Astrocyte (in vitro differentiated cells and primary cell): Measurements from ENCODE around the gene MTUS2. TPM values are rescaled to one million over a fixed set of nuclear protein-coding genes. Genes with fewer than 3 reads are reported as not detected.

Source experiments
- DNase-seq: peaks from one replicate; pipeline ENCODE4 v3.0.0-alpha.2; 2010; ENCODE audit warnings: low read depth
- FAIRE-seq: peaks from 2 replicates; lab custom pipeline; 2011; peaks lifted over from hg19 to GRCh38; lab: Jason Lieb, UNC
- H2AFZ ChIP-seq: 2 replicates; pipeline ENCODE4 v1.6.0; 2012; ENCODE audit warnings: low read depth, low read length, inconsistent platforms
- H3K27ac ChIP-seq: 2 replicates; pipeline ENCODE4 v1.5.1; 2011; ENCODE audit warnings: low read depth, low read length, inconsistent platforms
- H3K27me3 ChIP-seq: 2 replicates; pipeline ENCODE4 v1.6.0; 2011; ENCODE audit warnings: low read length, inconsistent platforms; ENCODE audit not compliant: insufficient read depth
- H3K36me3 ChIP-seq: 2 replicates; pipeline ENCODE4 v1.5.1; 2011; ENCODE audit warnings: low read length, inconsistent platforms; ENCODE audit not compliant: insufficient read depth
- H3K4me1 ChIP-seq: 2 replicates; pipeline ENCODE4 v1.5.1; 2011; ENCODE audit warnings: low read length, inconsistent platforms; ENCODE audit not compliant: insufficient read depth
- H3K4me2 ChIP-seq: 2 replicates; pipeline ENCODE4 v1.6.0; 2012; ENCODE audit warnings: low read length, inconsistent platforms
- H3K4me3 ChIP-seq: 2 replicates; pipeline ENCODE4 v1.5.1; 2011; ENCODE audit warnings: low read depth, mild to moderate bottlenecking, low read length, inconsistent platforms; ENCODE audit not compliant: insufficient read depth
- H3K79me2 ChIP-seq: 2 replicates; pipeline ENCODE4 v1.6.0; 2012; ENCODE audit warnings: mild to moderate bottlenecking, low read length, inconsistent platforms; ENCODE audit not compliant: insufficient read depth
- H3K9ac ChIP-seq: 2 replicates; pipeline ENCODE4 v1.6.0; 2012; ENCODE audit warnings: mild to moderate bottlenecking, low read length, inconsistent platforms
- H3K9me3 ChIP-seq: 2 replicates; pipeline ENCODE4 v1.5.1; 2012; ENCODE audit warnings: low read depth, mild to moderate bottlenecking, low read length, inconsistent platforms; ENCODE audit not compliant: insufficient read depth
- H4K20me1 ChIP-seq: 2 replicates; pipeline ENCODE4 v1.6.0; 2012; ENCODE audit warnings: low read length, inconsistent platforms; ENCODE audit not compliant: insufficient read depth
- H3K27ac Mint-ChIP-seq: one replicate; pipeline ENCODE4 v1.8.0; 2021; ENCODE audit warnings: mild to moderate bottlenecking, mixed read lengths; ENCODE audit not compliant: unreplicated experiment
- H3K27me3 Mint-ChIP-seq: one replicate; pipeline ENCODE4 v1.8.0; 2021; ENCODE audit warnings: low read depth, mixed read lengths; ENCODE audit not compliant: unreplicated experiment
- H3K36me3 Mint-ChIP-seq: one replicate; pipeline ENCODE4 v1.8.0; 2021; ENCODE audit warnings: low read depth, mixed read lengths; ENCODE audit not compliant: unreplicated experiment
- H3K4me1 Mint-ChIP-seq: one replicate; pipeline ENCODE4 v1.8.0; 2021; ENCODE audit warnings: low read depth, mixed read lengths; ENCODE audit not compliant: unreplicated experiment
- H3K4me3 Mint-ChIP-seq: one replicate; pipeline ENCODE4 v1.8.0; 2021; ENCODE audit warnings: mild to moderate bottlenecking, moderate library complexity, mixed read lengths; ENCODE audit not compliant: unreplicated experiment
- H3K9me3 Mint-ChIP-seq: one replicate; pipeline ENCODE4 v1.8.0; 2021; ENCODE audit warnings: mild to moderate bottlenecking, mixed read lengths; ENCODE audit not compliant: unreplicated experiment
- CTCF ChIP-seq: IDR thresholded peaks from 2 replicates; pipeline ENCODE4 v1.5.1; 2011; ENCODE audit warnings: low read depth, mild to moderate bottlenecking, inconsistent platforms, low read length, moderate library complexity; ENCODE audit not compliant: insufficient read depth
- EZH2 ChIP-seq: IDR thresholded peaks from 2 replicates; pipeline ENCODE4 v1.6.1; 2012; ENCODE audit warnings: mild to moderate bottlenecking, low read length, inconsistent platforms; ENCODE audit not compliant: insufficient read depth
- total RNA-seq: library from RNA; stranded (reverse); gene quantifications from 2 replicates; pipeline ENCODE4 v1.2.1, GENCODE V29; 2021

MTUS2 gene
- total RNA-seq, 1 donor from 2014 or later = 0.50 TPM

DNA sequence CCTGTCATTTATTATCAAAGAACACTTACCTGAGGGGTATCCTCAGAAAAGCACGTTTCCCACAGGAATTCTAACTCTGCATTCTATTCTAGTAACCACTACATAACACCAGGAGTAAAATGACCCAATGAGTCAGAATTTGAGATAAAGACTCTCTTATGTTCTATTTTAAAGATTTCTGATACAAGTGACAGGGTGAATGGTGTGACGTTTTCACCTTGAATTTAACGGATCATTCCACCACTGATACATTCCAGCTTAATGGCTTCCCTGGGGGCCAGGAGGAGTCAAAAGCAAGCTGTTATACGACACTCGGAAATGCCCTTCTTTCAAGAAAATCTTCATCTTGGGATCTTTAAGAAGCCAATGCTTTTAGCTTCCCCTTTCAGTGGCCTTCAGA is 720.2 kb downstream of the MTUS2 start:
- FAIRE-seq = no peak
- no peak overlapping the region for H3K4me3 ChIP-seq
- no peak overlapping the region for H3K9ac ChIP-seq
- peak; percentile 59 for DNase-seq
- H3K9me3 Mint-ChIP-seq = no peaks in the 10 kb centered on the region
- peaks cover 7% of the 10 kb centered on the region for H3K36me3 ChIP-seq
- H3K27ac ChIP-seq = peak overlapping the region; percentile 12
- peaks cover 27% of the 10 kb centered on the region for H3K4me1 ChIP-seq
- peaks cover 24% of the 10 kb centered on the region for H3K36me3 Mint-ChIP-seq
- peak overlapping the region; percentile 28 for H3K4me2 ChIP-seq
- TF ChIP-seq EZH2 (no peak), CTCF (no peak)
- H3K4me1 Mint-ChIP-seq = peaks cover 29% of the 10 kb centered on the region
- no peak overlapping the region for H3K27ac Mint-ChIP-seq
- H4K20me1 ChIP-seq = peaks cover 86% of the 10 kb centered on the region
- peaks cover 95% of the 10 kb centered on the region for H3K79me2 ChIP-seq
- H3K4me3 Mint-ChIP-seq = no peak overlapping the region
- H2AFZ ChIP-seq = no peak overlapping the region
- H3K9me3 ChIP-seq = no peaks in the 10 kb centered on the region
- no peaks in the 10 kb centered on the region for H3K27me3 ChIP-seq
- H3K27me3 Mint-ChIP-seq = no peaks in the 10 kb centered on the region

- H3K9ac ChIP-seq = no peak overlapping the region
- no peaks in the 10 kb centered on the region for H3K27me3 Mint-ChIP-seq
- no peak overlapping the region for H3K4me3 ChIP-seq
- no peaks in the 10 kb centered on the region for H3K9me3 ChIP-seq
- H3K27ac Mint-ChIP-seq = no peak overlapping the region
- H3K36me3 ChIP-seq = peaks cover 12% of the 10 kb centered on the region
- H3K27me3 ChIP-seq = no peaks in the 10 kb centered on the region
- H3K4me1 Mint-ChIP-seq = peaks cover 29% of the 10 kb centered on the region
- no peak for TF ChIP-seq CTCF
- no peak for TF ChIP-seq EZH2
- H3K4me2 ChIP-seq = peak overlapping the region; percentile 28
- H3K4me3 Mint-ChIP-seq = no peak overlapping the region
- peaks cover 25% of the 10 kb centered on the region for H3K36me3 Mint-ChIP-seq
- FAIRE-seq = no peak
- H3K27ac ChIP-seq = peak overlapping the region; percentile 12
- no peak for DNase-seq
- peaks cover 88% of the 10 kb centered on the region for H4K20me1 ChIP-seq
- peaks cover 27% of the 10 kb centered on the region for H3K4me1 ChIP-seq
- H3K9me3 Mint-ChIP-seq = no peaks in the 10 kb centered on the region
- H2AFZ ChIP-seq = no peak overlapping the region
- H3K79me2 ChIP-seq = peaks cover 96% of the 10 kb centered on the region
Measured at GRCh38 chr13:29540799-29541198, 720.7 kb downstream of the MTUS2 start.

- H3K4me3 Mint-ChIP-seq = no peak overlapping the region
- H3K4me1 ChIP-seq = peaks cover 27% of the 10 kb centered on the region
- no peak overlapping the region for H3K27ac Mint-ChIP-seq
- H3K27me3 Mint-ChIP-seq = no peaks in the 10 kb centered on the region
- no peak overlapping the region for H3K27ac ChIP-seq
- H3K4me3 ChIP-seq = no peak overlapping the region
- H3K4me1 Mint-ChIP-seq = peaks cover 29% of the 10 kb centered on the region
- H3K36me3 ChIP-seq = peaks cover 15% of the 10 kb centered on the region
- no peaks in the 10 kb centered on the region for H3K9me3 Mint-ChIP-seq
- H3K36me3 Mint-ChIP-seq = peaks cover 21% of the 10 kb centered on the region
- no peaks in the 10 kb centered on the region for H3K27me3 ChIP-seq
- no peak for TF ChIP-seq EZH2
- TF ChIP-seq CTCF = no peak
- no peak overlapping the region for H3K9ac ChIP-seq
- DNase-seq (no peak), FAIRE-seq (no peak)
- peaks cover 98% of the 10 kb centered on the region for H3K79me2 ChIP-seq
- H3K4me2 ChIP-seq = no peak overlapping the region
- H2AFZ ChIP-seq = no peak overlapping the region
- no peaks in the 10 kb centered on the region for H3K9me3 ChIP-seq
- peaks cover 87% of the 10 kb centered on the region for H4K20me1 ChIP-seq
Measured at GRCh38 chr13:29541400-29541799, 721.3 kb downstream of the MTUS2 start.
